Astrocyte of the cerebellum (primary cell): ENCODE results near the gene ENTPD6.

Source experiments
- DNase-seq: peaks from one replicate; pipeline ENCODE4 v3.0.0-alpha.2; 2011; ENCODE audit warnings: low read depth
- H3K4me3 ChIP-seq: 2 replicates; pipeline ENCODE4 v1.5.1; 2011; ENCODE audit warnings: mild to moderate bottlenecking, low read depth, low read length, moderate library complexity
- in situ Hi-C: cut with HindIII; loops from 2 replicates; pipeline ENCODE4 v1.10.0; 2017; ENCODE audit warnings: low sequenced_read_pairs
- TF ChIP-seq, protein P1 (sequence below): IDR thresholded peaks from 2 replicates; pipeline ENCODE4 v1.5.1; 2012; ENCODE audit warnings: low read length, low read depth, moderate library complexity, mild to moderate bottlenecking; ENCODE audit errors: missing control alignments

Gene ENTPD6

DNA sequence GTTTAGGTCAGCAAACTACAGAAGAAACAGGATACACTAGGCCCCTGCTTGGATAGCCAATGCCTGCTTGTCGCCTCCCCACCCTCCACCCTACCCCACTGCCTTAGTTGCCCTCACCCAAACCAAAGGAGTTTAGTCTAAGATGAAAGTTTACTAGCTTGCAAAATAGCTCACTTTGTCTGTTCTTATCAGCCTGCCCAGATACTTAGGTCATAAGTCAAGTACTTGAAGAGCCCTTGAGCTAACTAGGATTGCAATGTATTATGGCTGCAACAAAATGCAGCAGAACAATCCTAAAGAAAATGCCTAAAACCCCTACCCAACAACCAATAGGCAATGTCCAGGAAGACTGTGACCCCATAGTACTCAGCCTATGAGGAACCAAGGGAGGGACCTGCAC, 7.3 kb upstream of the ENTPD6 start:
- DNase-seq: no peak
- TF ChIP-seq, protein P1, sequence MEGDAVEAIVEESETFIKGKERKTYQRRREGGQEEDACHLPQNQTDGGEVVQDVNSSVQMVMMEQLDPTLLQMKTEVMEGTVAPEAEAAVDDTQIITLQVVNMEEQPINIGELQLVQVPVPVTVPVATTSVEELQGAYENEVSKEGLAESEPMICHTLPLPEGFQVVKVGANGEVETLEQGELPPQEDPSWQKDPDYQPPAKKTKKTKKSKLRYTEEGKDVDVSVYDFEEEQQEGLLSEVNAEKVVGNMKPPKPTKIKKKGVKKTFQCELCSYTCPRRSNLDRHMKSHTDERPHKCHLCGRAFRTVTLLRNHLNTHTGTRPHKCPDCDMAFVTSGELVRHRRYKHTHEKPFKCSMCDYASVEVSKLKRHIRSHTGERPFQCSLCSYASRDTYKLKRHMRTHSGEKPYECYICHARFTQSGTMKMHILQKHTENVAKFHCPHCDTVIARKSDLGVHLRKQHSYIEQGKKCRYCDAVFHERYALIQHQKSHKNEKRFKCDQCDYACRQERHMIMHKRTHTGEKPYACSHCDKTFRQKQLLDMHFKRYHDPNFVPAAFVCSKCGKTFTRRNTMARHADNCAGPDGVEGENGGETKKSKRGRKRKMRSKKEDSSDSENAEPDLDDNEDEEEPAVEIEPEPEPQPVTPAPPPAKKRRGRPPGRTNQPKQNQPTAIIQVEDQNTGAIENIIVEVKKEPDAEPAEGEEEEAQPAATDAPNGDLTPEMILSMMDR: no peak
- H3K4me3 ChIP-seq: no peak overlapping the region
- in situ Hi-C loops: no loop called here

DNA sequence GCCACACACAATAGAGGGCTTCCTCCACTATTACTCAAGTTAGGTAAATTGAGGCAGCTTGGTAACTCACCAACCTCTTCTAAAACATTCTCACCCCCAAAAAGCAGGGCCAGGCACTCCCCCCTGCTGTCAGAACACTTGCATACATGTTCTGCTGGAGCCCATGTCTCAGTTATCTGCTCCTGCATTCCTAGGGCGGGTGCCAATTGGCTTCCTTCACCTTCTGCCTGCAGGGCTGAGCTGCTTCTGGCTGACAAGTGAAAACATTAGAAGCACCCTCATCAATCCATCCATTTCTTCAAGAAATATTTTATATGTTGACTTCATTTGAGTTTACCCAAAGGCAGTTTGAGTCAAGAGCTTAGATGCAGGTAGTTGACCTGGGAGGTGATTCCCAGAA, 4.5 kb upstream of the ENTPD6 start:
- no peak for DNase-seq
- in situ Hi-C loops: no loop called here
- TF ChIP-seq, protein P1: no peak
- H3K4me3 ChIP-seq: no peak overlapping the region

GRCh38 chr20:25191689-25192088, 3.8 kb upstream of the ENTPD6 start:
- no peak overlapping the region for H3K4me3 ChIP-seq
- DNase-seq: no peak
- TF ChIP-seq, protein P1: no peak
- in situ Hi-C loops: no loop called here

- no peak for DNase-seq
- H3K4me3 ChIP-seq: no peak overlapping the region
- TF ChIP-seq, protein P1: no peak
- in situ Hi-C loops: no loop called here
Observed at GRCh38 chr20:25193843-25194242, 1.7 kb upstream of the ENTPD6 start.

DNA sequence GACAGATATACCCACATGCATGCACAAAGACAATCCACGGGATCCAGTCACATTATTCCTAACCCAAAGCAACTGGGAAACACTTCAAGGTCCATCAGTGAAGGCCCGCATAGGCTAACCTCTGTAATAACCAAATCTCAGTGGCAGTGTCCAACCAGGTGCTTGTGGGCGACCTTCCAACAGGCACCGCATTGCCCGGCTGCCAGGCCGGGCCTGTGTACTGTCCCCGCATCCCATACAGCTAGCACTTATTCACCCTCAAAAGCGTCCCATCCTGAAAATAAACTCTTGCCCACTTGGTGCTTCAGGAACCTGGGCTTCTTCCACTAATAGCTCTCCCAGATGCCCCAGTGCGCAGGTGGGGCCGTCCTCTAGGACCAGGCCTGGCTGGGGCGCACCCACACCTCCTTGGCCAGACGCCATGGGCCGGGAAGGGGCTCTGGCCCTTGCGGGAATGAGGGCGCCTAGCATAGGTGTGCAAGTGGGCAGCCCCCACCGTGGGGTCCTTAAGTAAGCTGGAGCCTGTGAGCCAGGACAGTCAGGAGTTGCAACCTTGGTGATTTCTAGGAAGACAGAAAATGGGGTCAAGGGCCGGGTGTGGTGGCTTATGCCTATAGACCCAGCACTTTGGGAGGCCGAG, 1.1 kb upstream of the ENTPD6 start:
- DNase-seq: no peak
- TF ChIP-seq, protein P1: no peak
- in situ Hi-C loops: no loop called here
- no peak overlapping the region for H3K4me3 ChIP-seq

DNA sequence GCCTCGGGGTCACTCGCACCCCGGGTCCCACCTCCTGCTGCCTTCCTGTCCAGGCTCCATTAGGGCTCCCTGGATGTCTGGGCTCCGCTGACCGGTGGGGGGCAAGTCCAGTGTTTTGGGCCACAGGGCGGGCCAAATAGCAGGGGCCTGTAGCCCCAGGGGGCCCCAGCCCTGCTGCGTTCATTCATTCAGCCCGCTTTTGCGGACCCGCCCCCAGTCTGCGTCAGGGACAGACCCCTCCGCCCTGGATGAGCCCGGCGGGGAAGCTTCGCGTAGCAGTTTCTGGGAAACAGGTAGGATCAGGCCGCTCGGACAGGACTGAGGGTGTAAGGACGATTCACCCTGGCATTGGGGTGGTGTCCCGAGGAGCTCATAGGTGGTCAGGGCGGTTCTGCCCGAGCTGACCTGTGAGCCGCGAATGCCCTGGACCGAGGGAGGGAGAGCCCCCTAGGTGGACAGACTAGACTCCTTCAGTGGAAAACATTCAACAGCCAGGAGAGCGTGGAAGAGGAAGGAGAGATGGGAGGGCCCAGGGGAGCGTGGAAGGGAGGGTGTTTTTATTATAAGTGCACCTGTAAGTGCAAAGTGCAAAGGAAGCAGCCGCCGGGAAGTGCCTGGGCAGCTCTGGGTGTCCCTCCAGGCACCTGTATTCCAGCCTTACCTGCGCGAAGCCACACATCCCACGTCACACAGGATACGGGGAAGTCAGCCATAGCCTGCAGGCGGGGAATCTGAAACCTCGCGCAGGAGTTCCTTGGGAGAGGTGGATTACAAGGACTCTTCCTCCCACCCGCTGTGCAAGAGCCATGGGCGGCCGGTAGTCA, 662 bp downstream of the ENTPD6 start:
- TF ChIP-seq, protein P1: no peak
- in situ Hi-C loops: no loop called here
- H3K4me3 ChIP-seq: peak overlapping the region; percentile 94
- DNase-seq: no peak
